ENCODE data around the gene DRAXIN. TPM values are rescaled to one million over a fixed set of nuclear protein-coding genes. Genes with fewer than 3 reads are reported as not detected.
"Not testable (repeated sequence)": the region's sequence is repeated elsewhere in the genome, so short reads cannot be mapped to it uniquely, and the experiment has no call there.

DRAXIN gene, protein sequence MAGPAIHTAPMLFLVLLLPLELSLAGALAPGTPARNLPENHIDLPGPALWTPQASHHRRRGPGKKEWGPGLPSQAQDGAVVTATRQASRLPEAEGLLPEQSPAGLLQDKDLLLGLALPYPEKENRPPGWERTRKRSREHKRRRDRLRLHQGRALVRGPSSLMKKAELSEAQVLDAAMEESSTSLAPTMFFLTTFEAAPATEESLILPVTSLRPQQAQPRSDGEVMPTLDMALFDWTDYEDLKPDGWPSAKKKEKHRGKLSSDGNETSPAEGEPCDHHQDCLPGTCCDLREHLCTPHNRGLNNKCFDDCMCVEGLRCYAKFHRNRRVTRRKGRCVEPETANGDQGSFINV
- under 1 TPM in 2 of 4 donors, not detected in 2; under 0.01 to 0.06 TPM for total RNA-seq

DNA sequence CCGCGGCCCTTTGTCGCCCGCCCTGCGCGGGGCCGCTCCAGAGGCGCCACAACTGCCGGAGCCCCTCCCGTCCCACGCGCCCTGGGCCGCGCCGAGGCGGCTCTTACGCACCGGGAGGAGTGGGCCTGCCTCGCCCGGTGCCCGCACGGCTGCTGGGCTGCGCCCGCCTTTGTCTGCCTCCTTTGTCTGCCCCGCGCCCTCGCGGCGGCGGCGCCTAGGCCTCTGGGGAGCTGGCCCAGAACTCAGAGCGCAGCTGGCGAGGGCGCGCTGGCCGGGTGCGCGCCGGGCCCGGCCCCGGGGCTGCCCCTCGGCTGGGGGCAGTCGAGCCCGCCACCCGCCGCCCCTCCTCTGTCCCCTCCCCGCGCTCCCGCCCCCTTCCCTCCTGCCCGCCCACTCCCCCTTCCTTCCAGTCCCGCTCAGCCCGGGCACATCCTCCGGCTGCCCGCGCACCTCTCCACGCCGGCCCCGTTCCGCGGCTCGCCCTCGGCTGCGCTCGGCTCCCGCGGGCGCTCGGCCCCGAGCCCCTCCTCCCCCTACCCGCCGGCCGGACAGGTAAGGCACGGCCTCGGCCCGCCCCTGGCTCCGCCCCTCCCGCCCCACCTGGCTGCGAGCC, at the start of gene DRAXIN:
DRAXIN (plus strand) TSS at position 409 of the 613 bp plus-strand sequence. CDS start 14,549 bp downstream, outside the sequence.
- H3K36me3 ChIP-seq, result no peaks in the 10 kb centered on the region
- TF ChIP-seq EP300 (IDR thresholded peaks at IDR 0.05), result no peak
- TF ChIP-seq, protein P1, sequence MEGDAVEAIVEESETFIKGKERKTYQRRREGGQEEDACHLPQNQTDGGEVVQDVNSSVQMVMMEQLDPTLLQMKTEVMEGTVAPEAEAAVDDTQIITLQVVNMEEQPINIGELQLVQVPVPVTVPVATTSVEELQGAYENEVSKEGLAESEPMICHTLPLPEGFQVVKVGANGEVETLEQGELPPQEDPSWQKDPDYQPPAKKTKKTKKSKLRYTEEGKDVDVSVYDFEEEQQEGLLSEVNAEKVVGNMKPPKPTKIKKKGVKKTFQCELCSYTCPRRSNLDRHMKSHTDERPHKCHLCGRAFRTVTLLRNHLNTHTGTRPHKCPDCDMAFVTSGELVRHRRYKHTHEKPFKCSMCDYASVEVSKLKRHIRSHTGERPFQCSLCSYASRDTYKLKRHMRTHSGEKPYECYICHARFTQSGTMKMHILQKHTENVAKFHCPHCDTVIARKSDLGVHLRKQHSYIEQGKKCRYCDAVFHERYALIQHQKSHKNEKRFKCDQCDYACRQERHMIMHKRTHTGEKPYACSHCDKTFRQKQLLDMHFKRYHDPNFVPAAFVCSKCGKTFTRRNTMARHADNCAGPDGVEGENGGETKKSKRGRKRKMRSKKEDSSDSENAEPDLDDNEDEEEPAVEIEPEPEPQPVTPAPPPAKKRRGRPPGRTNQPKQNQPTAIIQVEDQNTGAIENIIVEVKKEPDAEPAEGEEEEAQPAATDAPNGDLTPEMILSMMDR (IDR thresholded peaks at IDR 0.05), result no peak
- TF ChIP-seq POLR2A (IDR thresholded peaks at IDR 0.05; ENCODE audit: low read depth), result no peak
- no peak for TF ChIP-seq POLR2AphosphoS5 (IDR thresholded peaks at IDR 0.05)
- 5% methylated on average over 4 of the region's 78 CpGs for WGBS
- no peak for DNase-seq (ENCODE audit: extremely low spot score)
- intact Hi-C loops (cut with DNase I), result no loop called here
- peak within 1 kb of the TSS; percentile 31 to 47 (median 40) for H3K4me3 ChIP-seq
- H3K4me1 ChIP-seq, result peaks cover 8 to 34% (median 31%) of the 10 kb centered on the region in 4 donors
- H3K27me3 ChIP-seq, result peaks cover 5 to 96% (median 30%) of the 10 kb centered on the region in 4 donors
- no peak within 1 kb of the TSS for H3K27ac ChIP-seq (replicated peaks in 1 of 4)
- no peaks in the 10 kb centered on the region for H3K9me3 ChIP-seq

DNA sequence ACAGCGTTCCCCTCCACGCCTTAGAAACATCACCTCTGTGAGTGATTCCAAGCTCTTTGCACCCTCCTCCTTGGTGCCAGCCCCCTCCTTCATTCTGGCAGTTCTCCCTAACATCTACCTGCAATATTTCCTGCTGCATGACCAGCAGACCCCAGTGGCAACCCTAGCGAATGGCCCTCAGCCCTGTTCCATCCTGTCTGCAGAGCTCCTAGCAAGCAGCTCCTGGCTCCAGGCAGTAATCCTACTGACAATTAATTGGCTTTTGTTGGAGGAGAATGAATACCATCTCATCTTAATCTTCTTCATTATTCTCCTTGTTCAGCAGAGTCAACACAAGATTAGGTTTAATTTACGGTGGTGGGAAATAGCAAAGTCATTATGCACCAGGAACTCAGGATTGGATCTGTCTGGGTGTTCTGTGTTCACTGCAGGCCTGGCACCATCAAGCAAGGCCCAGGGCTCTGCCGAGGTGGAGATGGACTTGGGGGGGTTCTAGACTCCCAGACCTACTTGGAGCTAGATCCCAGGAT, 49.7 kb upstream of the DRAXIN start:
- H3K4me3 ChIP-seq, result no peak overlapping the region
- H3K27ac ChIP-seq (replicated peaks in 1 of 4), result no peak overlapping the region
- DNase-seq (ENCODE audit: extremely low spot score), result no peak
- intact Hi-C loops (cut with DNase I), result loop anchor here (5.0 kb wide), 2 partner anchors 305 to 400 kb away; no protein-coding TSS in a partner anchor
- no peaks in the 10 kb centered on the region for H3K9me3 ChIP-seq
- no peak for TF ChIP-seq POLR2A (IDR thresholded peaks at IDR 0.05; ENCODE audit: low read depth)
- no peak for TF ChIP-seq EP300 (IDR thresholded peaks at IDR 0.05)
- TF ChIP-seq, protein P1 (IDR thresholded peaks at IDR 0.05), result no peak
- TF ChIP-seq POLR2AphosphoS5 (IDR thresholded peaks at IDR 0.05), result no peak
- H3K4me1 ChIP-seq, result peaks cover 0 to 3% (median 1%) of the 10 kb centered on the region in 4 donors
- H3K27me3 ChIP-seq, result peaks cover 0 to 54% (median 0%) of the 10 kb centered on the region in 4 donors
- no peaks in the 10 kb centered on the region for H3K36me3 ChIP-seq
- 46% methylated on average over 3 of the region's 5 CpGs for WGBS

DNA sequence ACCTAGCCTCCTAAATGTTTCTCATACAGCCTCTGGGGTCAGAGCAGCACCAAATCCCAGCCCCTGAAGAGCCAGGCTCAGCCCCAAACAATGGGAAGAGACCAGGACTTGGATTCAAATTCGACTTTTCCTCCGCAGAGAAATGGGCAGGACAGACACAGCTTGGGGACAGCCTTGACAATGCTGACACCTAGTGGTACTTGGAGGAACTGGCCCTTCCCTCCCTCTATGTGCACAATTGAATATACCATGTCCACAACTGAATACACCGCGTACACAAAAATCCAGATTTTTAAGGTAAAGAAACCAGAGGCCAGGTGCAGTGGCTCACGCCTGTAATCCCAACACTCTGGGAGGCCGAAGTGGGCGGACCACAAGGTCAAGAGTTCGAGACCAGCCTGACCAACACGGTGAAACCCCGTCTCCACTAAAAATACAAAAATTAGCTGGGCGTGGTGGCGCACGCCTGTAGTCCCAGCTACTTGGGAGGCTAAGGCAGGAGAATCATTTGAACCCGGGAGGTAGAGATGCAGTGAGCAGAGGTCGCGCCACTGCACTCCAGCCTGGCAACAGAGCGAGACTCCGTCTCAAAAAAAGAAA, 49.0 kb upstream of the DRAXIN start:
- not testable (repeated sequence) for DNase-seq (ENCODE audit: extremely low spot score); H3K4me1 ChIP-seq; H3K4me3 ChIP-seq; H3K9me3 ChIP-seq; H3K27ac ChIP-seq (replicated peaks in 1 of 4); H3K36me3 ChIP-seq
- intact Hi-C loops (cut with DNase I), result loop anchor here (5.0 kb wide), 2 partner anchors 305 to 400 kb away; no protein-coding TSS in a partner anchor
- TF ChIP-seq, protein P1 (IDR thresholded peaks at IDR 0.05), result peak; percentile 92 to 99 (median 94)
- peak in 1 of 2 donors; percentile 9 for TF ChIP-seq POLR2AphosphoS5 (IDR thresholded peaks at IDR 0.05)
- peaks cover 0 to 51% (median 0%) of the 10 kb centered on the region in 4 donors for H3K27me3 ChIP-seq
- 63% methylated on average over 16 of the region's 18 CpGs for WGBS

DNA sequence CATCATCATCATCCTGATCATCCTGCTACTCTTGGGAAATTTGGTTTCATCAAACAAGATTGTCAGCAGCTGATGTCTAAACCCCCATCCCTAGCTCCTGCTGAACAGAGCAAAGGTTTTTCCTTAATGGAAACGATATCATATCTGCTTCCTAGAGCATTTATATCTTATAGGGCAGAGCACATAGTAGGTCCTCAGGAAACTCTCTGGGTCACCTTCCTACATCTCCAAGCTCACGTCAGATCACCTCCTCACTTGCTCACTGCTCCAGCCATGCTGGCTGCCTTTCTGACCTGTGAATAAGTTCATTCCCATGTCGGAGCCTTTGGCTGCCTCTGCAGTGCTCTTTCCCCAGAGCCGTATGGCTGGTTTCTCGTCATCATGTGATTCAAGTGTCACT, 47.7 kb upstream of the DRAXIN start:
- TF ChIP-seq, protein P1 (IDR thresholded peaks at IDR 0.05), result no peak
- TF ChIP-seq POLR2AphosphoS5 (IDR thresholded peaks at IDR 0.05), result no peak
- no peak for TF ChIP-seq EP300 (IDR thresholded peaks at IDR 0.05)
- no peak for TF ChIP-seq POLR2A (IDR thresholded peaks at IDR 0.05; ENCODE audit: low read depth)
- H3K4me1 ChIP-seq, result peaks cover 11 to 16% (median 13%) of the 10 kb centered on the region in 4 donors
- H3K27ac ChIP-seq (replicated peaks in 1 of 4), result no peak overlapping the region
- H3K36me3 ChIP-seq, result no peaks in the 10 kb centered on the region
- no peak overlapping the region for H3K4me3 ChIP-seq
- intact Hi-C loops (cut with DNase I), result loop anchor here (5.0 kb wide), 2 partner anchors 306 to 401 kb away; no protein-coding TSS in a partner anchor
- peaks cover 0 to 55% (median 2%) of the 10 kb centered on the region in 4 donors for H3K27me3 ChIP-seq
- no peak for DNase-seq (ENCODE audit: extremely low spot score)
- H3K9me3 ChIP-seq, result no peaks in the 10 kb centered on the region
- WGBS, result 42% methylated on average over 5 of the region's 5 CpGs
